IPS-20b (cell line): ENCODE data around the gene C2orf92.

Experiments used
- H3K27ac ChIP-seq: one replicate; pipeline ENCODE4 v1.5.1; 2013; ENCODE audit warnings: low read length
- H3K27me3 ChIP-seq: 2 replicates; pipeline ENCODE4 v1.6.1; 2013; ENCODE audit warnings: mild to moderate bottlenecking, low read length, inconsistent platforms; ENCODE audit not compliant: insufficient read depth
- H3K36me3 ChIP-seq: 2 replicates; pipeline ENCODE4 v1.6.1; 2013; ENCODE audit warnings: low read depth, mild to moderate bottlenecking, inconsistent platforms, low read length, moderate library complexity; ENCODE audit not compliant: insufficient read depth
- H3K4me1 ChIP-seq: 2 replicates; pipeline ENCODE4 v1.6.1; 2013; ENCODE audit warnings: mild to moderate bottlenecking, control low read depth, inconsistent platforms, low read length, moderate library complexity; ENCODE audit not compliant: insufficient read depth
- H3K4me3 ChIP-seq: 2 replicates; pipeline ENCODE4 v1.5.1; 2013; ENCODE audit warnings: mild to moderate bottlenecking, low read length, inconsistent platforms
- H3K9ac ChIP-seq: 2 replicates; pipeline ENCODE4 v1.6.1; 2013; ENCODE audit warnings: low read depth, mild to moderate bottlenecking, inconsistent platforms, low read length, moderate library complexity
- H3K9me3 ChIP-seq: 2 replicates; pipeline ENCODE4 v1.6.1; 2013; ENCODE audit warnings: mild to moderate bottlenecking, low read depth, low read length, inconsistent platforms; ENCODE audit not compliant: insufficient read depth

C2orf92 gene

DNA sequence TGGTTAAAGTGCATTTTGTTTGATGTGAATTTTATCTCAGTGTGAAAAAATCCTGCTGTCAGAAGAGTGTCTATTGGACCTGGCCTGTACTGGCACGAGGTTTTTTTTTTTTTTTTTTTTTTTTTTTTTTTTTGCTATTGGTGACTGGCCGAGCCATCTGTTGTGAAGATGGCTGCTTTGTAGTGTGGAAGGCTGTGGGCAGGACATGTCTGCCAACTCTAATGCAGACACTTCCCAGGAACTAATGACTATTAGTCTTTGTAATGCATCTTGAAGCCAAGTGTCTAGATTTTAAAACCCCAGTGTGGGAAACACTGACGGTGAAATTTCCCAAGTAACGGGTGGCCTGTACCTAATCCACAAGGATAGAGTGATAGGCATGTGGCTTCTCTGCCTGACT, 78.2 kb downstream of the C2orf92 start:
- Histone ChIP-seq H3K9ac (no peak overlapping the region), H3K9me3 (no peaks in the 10 kb centered on the region), H3K36me3 (no peaks in the 10 kb centered on the region), H3K4me1 (peaks cover 9% of the 10 kb centered on the region; the same call in 1 of the 2 replicates), H3K27ac (no peak overlapping the region), H3K4me3 (no peak overlapping the region), H3K27me3 (no peaks in the 10 kb centered on the region)

DNA sequence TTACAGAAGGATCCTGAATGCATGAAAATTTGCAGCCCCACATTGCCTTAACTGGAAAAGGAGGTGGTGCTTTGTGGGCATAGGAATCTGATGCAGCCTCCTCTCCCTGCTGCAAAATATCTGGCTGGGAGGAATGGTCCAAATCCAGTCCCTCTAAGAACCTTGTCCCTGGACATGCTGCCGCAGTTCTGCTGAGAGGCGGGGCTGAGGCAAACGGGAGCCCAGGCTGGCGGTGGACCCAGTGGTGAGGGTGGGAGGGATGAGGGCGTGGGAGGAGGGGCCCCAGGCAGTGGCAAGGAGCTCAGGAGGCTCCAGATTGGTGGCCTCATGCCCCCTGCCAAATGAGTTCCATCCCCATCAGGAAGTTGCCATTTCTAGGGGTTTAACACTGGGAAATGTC, 80.1 kb downstream of the C2orf92 start:
- Histone ChIP-seq H3K9me3 (no peaks in the 10 kb centered on the region), H3K27ac (no peak overlapping the region), H3K27me3 (no peaks in the 10 kb centered on the region), H3K9ac (no peak overlapping the region), H3K4me3 (no peak overlapping the region), H3K36me3 (no peaks in the 10 kb centered on the region), H3K4me1 (peaks cover 9% of the 10 kb centered on the region; the same call in 1 of the 2 replicates)

DNA sequence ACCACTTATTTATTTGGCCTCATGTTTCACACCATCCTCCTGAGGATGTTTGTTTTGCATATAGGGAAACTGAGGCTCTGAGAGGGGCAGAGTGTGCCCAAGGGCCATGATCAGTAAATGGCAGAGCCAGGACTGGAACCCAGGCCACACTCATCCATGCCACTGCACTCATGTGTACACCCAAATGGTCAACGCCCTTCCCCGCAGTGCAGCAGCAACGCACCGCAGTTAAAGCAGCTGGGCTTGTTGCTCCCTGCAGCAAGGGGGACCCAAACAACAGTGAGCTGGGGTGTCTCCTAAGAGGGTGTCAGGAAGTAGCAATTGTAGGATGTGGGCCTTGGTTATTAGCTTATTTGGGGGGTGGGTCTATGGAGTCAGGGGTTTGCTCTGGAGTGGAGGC, 80.5 kb downstream of the C2orf92 start:
- Histone ChIP-seq H3K9me3 (no peaks in the 10 kb centered on the region), H3K36me3 (no peaks in the 10 kb centered on the region), H3K27ac (no peak overlapping the region), H3K4me3 (no peak overlapping the region), H3K27me3 (no peaks in the 10 kb centered on the region), H3K4me1 (peaks cover 9% of the 10 kb centered on the region; the same call in 1 of the 2 replicates), H3K9ac (no peak overlapping the region)

DNA sequence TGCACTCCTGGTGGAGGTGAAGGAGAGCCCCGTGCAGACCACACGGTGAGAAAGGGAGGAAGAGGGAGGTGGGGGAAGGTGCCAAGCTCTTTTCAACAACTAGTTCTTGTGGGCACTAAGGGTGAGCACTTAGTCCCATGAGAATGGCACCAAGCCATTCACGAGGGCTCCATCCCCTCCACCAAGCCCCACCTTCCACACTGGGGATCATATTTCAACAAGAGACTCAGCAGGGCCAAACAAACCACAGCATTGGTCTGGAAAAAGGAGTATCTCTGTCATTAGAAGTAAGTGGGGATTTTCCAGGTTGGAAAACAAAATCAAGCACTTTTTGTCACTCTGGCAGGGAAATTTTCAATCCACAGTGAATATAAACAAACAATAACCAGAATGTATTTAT, 82.2 kb downstream of the C2orf92 start:
- Histone ChIP-seq H3K4me1 (peaks cover 9% of the 10 kb centered on the region; the same call in 1 of the 2 replicates), H3K27ac (no peak overlapping the region), H3K9me3 (no peaks in the 10 kb centered on the region), H3K27me3 (no peaks in the 10 kb centered on the region), H3K4me3 (no peak overlapping the region), H3K9ac (no peak overlapping the region), H3K36me3 (peaks cover 4% of the 10 kb centered on the region)
